ENCODE measurements around the gene TPT1.
"Not testable (repeated sequence)": the region's sequence is repeated elsewhere in the genome, so short reads cannot be mapped to it uniquely, and the experiment has no call there.

The TPT1 gene

GRCh38 chr13:45299194-45299593 lies 41.8 kb downstream of the TPT1 start:
- DNase-seq = no peak

- DNase-seq = not testable (repeated sequence)
Measured at GRCh38 chr13:45298550-45298949, 42.4 kb downstream of the TPT1 start.

- DNase-seq = no peak
Measured at GRCh38 chr13:45298206-45298505, 42.8 kb downstream of the TPT1 start.

- no peak for DNase-seq
Measured at GRCh38 chr13:45297456-45298205, 43.4 kb downstream of the TPT1 start.

GRCh38 chr13:45296259-45296658 lies 44.7 kb downstream of the TPT1 start:
- no peak for DNase-seq

- no peak for DNase-seq
Measured at GRCh38 chr13:45295536-45295935, 45.4 kb downstream of the TPT1 start.

- DNase-seq = no peak
Measured at GRCh38 chr13:45292176-45292575, 48.8 kb downstream of the TPT1 start.

GRCh38 chr13:45289936-45290563 lies 50.9 kb downstream of the TPT1 start:
- no peak for DNase-seq
